ENCODE data around the gene ZNF750.

DNA sequence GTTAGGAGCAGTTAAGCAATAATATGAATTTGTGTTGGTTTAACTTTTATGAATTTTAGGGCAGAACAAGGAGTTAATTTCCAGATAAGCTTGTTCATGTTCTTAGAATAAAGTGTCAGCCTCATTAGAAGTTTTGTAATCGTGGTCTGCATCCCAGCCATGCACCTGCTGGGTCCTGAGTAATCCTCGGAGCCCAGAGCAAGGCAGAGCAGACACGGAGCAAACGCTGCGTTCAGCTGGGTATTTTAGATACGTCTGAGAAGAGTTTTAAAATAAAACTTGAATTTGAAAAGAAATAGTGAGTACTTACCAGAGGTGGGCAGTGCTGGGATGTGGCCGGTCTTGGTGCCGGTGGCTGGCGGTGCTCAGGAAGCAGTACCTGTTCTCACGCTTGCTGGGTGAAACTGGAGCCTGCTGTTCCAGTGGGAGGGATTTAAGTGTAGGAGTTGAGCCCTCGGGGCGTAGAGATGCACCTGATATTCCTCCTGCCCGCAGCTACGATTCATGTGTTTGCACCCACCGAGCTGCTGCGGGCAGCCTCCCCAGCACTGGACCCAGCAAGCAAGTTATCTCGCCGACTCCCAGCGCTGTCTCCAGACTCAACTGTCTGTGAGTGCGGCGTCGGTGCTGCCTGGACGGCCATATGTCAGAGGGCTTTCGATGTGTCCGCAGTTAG is at the start of gene ZNF750:
- TF ChIP-seq CTCF (IDR thresholded peaks at IDR 0.05; ENCODE audit: insufficient read depth, low read length, poor library complexity, severe bottlenecking) (no peak), EZH2phosphoT487 (conservative IDR thresholded peaks at IDR 0.05; ENCODE audit: low read length) (no peak)

All from SU-DHL-6 (cell line).